H1 (cell line): ENCODE measurements around the gene SLC25A6. TPM values are rescaled to one million over a fixed set of nuclear protein-coding genes. Genes with fewer than 3 reads are reported as not detected.

Experiments used
- CTCF ChIA-PET: fragments of 300-600 bp; sonication (Branson Sonifier 250); formaldehyde crosslinking; loops from one replicate; lab custom pipeline; 2021; ENCODE audit not compliant: partially characterized antibody; lab: Charles Lee
- POLR2A ChIA-PET: fragments of 300-600 bp; sonication (Branson Sonifier 250); formaldehyde crosslinking; loops from one replicate; lab custom pipeline; 2021; ENCODE audit warnings: inconsistent platforms; ENCODE audit not compliant: partially characterized antibody; lab: Charles Lee
- DNase-seq, 2 experiments: peaks; one replicate each; pipeline versions ENCODE4 v3.0.0 to v3.0.0-alpha.2; 2010 to 2022; ENCODE audit warnings: low spot score in 2 of 2, low read depth in 1 of 2, mixed read lengths in 1 of 2
- FAIRE-seq: peaks from 2 replicates; lab custom pipeline; 2011; peaks lifted over from hg19 to GRCh38; lab: Jason Lieb, UNC
- H2AFZ ChIP-seq: 2 replicates; pipeline ENCODE4 v1.8.1; 2012; ENCODE audit warnings: low read length, inconsistent platforms
- H2AK5ac ChIP-seq: 2 replicates; pipeline ENCODE4 v1.6.1; 2013; ENCODE audit warnings: low read depth, low read length
- H2BK120ac ChIP-seq: replicated peaks from 2 replicates; pipeline ENCODE3; 2013; ENCODE audit warnings: low read depth, low read length, inconsistent platforms
- H2BK12ac ChIP-seq: 2 replicates; pipeline ENCODE4 v1.6.1; 2013; ENCODE audit warnings: low read depth, low read length
- H2BK15ac ChIP-seq: 2 replicates; pipeline ENCODE4 v1.6.1; 2013; ENCODE audit warnings: low read length
- H2BK20ac ChIP-seq: 2 replicates; pipeline ENCODE4 v1.6.1; 2013; ENCODE audit warnings: low read length
- H2BK5ac ChIP-seq: 2 replicates; pipeline ENCODE4 v1.6.1; 2013; ENCODE audit warnings: low read depth, low read length
- H3K14ac ChIP-seq: 2 replicates; pipeline ENCODE4 v1.6.1; 2013; ENCODE audit warnings: inconsistent platforms; ENCODE audit not compliant: insufficient read length
- H3K18ac ChIP-seq: 2 replicates; pipeline ENCODE4 v1.6.1; 2013; ENCODE audit warnings: low read length; ENCODE audit errors: extremely low read depth
- H3K23ac ChIP-seq: 2 replicates; pipeline ENCODE4 v1.6.1; 2013; ENCODE audit warnings: inconsistent platforms; ENCODE audit not compliant: insufficient read length
- H3K23me2 ChIP-seq: 2 replicates; pipeline ENCODE4 v1.6.1; 2013; ENCODE audit warnings: low read depth, low read length
- H3K27ac ChIP-seq: 2 replicates; pipeline ENCODE4 v1.6.1; 2011; ENCODE audit warnings: low read depth, low read length, inconsistent platforms
- H3K27me3 ChIP-seq, 4 experiments: replicated peaks in 1 of 4; 1 replicate in 1 of 4; 2 replicates in 3 of 4; pipeline versions ENCODE4 v1.6.1 to v1.8.1; 2011 to 2013; ENCODE audit warnings: low read length in 3 of 4, mild to moderate bottlenecking in 3 of 4, inconsistent platforms in 2 of 4, mixed read lengths in 2 of 4, moderate library complexity in 1 of 4; ENCODE audit not compliant: control insufficient read depth in 3 of 4, insufficient read depth in 3 of 4; ENCODE audit errors: extremely low read depth in 1 of 4
- H3K36me3 ChIP-seq, 4 experiments: 2 replicates each; pipeline versions ENCODE4 v1.6.1 to v1.8.1; 2011 to 2013; ENCODE audit warnings: mild to moderate bottlenecking in 4 of 4, low read length in 3 of 4, moderate library complexity in 2 of 4, control low read depth in 1 of 4, inconsistent platforms in 1 of 4; ENCODE audit not compliant: insufficient read depth in 4 of 4, control insufficient read depth in 2 of 4
- H3K4ac ChIP-seq: replicated peaks from 2 replicates; pipeline ENCODE3; 2013; ENCODE audit warnings: low read length, low read depth, mixed read lengths, inconsistent platforms; ENCODE audit not compliant: insufficient read length
- H3K4me1 ChIP-seq, 4 experiments: replicated peaks in 1 of 4; 1 replicate in 1 of 4; 2 replicates in 3 of 4; pipeline versions ENCODE4 v1.6.1 to v1.8.1; 2011 to 2013; ENCODE audit warnings: low read length in 3 of 4, inconsistent platforms in 2 of 4, mixed read lengths in 1 of 4; ENCODE audit not compliant: insufficient read depth in 4 of 4, control insufficient read depth in 3 of 4
- H3K4me2 ChIP-seq, 2 experiments: 2 replicates each; pipeline versions ENCODE4 v1.6.1 to v1.8.1; 2011 to 2013; ENCODE audit warnings: low read depth in 2 of 2, low read length in 2 of 2, control low read depth in 1 of 2, inconsistent platforms in 1 of 2, mild to moderate bottlenecking in 1 of 2; ENCODE audit not compliant: insufficient read depth in 1 of 2
- H3K4me3 ChIP-seq, 4 experiments: fragments of 200-600, 300-600 bp in 1 of 4; sonication (generic), shearing (Covaris generic), sonication (Bioruptor Twin) in 1 of 4; 2 replicates each; pipeline versions ENCODE4 v1.5.1 to v1.8.1; 2011 to 2016; ENCODE audit warnings: low read length in 4 of 4, low read depth in 3 of 4, control low read depth in 2 of 4, inconsistent platforms in 2 of 4, mild to moderate bottlenecking in 2 of 4, mixed read lengths in 1 of 4, moderate library complexity in 1 of 4; ENCODE audit not compliant: insufficient read depth in 2 of 4; ENCODE audit errors: extremely low read depth in 1 of 4
- H3K56ac ChIP-seq: replicated peaks from 2 replicates; pipeline ENCODE3; 2013; ENCODE audit warnings: low read depth, mild to moderate bottlenecking, mixed read lengths, low read length, inconsistent platforms; ENCODE audit not compliant: insufficient read length
- H3K79me1 ChIP-seq: 2 replicates; pipeline ENCODE4 v1.6.1; 2013; ENCODE audit warnings: low read depth, low read length, control low read depth
- H3K79me2 ChIP-seq, 2 experiments: 2 replicates each; pipeline versions ENCODE4 v1.6.1 to v1.8.1; 2012 to 2013; ENCODE audit warnings: low read length in 2 of 2, mild to moderate bottlenecking in 2 of 2, inconsistent platforms in 1 of 2; ENCODE audit not compliant: insufficient read depth in 2 of 2, control insufficient read depth in 1 of 2
- H3K9ac ChIP-seq, 4 experiments: replicated peaks in 1 of 4; 1 replicate in 1 of 4; 2 replicates in 3 of 4; pipeline versions ENCODE4 v1.6.1 to v1.8.1; 2011 to 2013; ENCODE audit warnings: low read depth in 3 of 4, low read length in 3 of 4, control low read depth in 2 of 4, mild to moderate bottlenecking in 2 of 4, moderate library complexity in 2 of 4, inconsistent platforms in 1 of 4; ENCODE audit errors: extremely low read depth in 1 of 4
- H3K9me3 ChIP-seq, 2 experiments: 2 replicates each; pipeline versions ENCODE4 v1.6.1 to v1.8.1; 2012 to 2013; ENCODE audit warnings: mild to moderate bottlenecking in 2 of 2, moderate library complexity in 2 of 2, control low read depth in 1 of 2, inconsistent platforms in 1 of 2, low read depth in 1 of 2, low read length in 1 of 2, mixed read lengths in 1 of 2; ENCODE audit not compliant: insufficient read depth in 2 of 2
- H4K20me1 ChIP-seq, 2 experiments: replicated peaks in 1 of 2; 2 replicates each; pipeline versions ENCODE3 to v1.8.1; 2011 to 2013; ENCODE audit warnings: inconsistent platforms in 2 of 2, low read length in 2 of 2, mild to moderate bottlenecking in 1 of 2; ENCODE audit not compliant: insufficient read depth in 2 of 2, control insufficient read depth in 1 of 2
- H4K5ac ChIP-seq: 2 replicates; pipeline ENCODE4 v1.6.1; 2013; ENCODE audit warnings: low read length, low read depth, mixed read lengths, inconsistent platforms; ENCODE audit not compliant: insufficient read length
- H4K8ac ChIP-seq: 2 replicates; pipeline ENCODE4 v1.8.0; 2013; ENCODE audit warnings: mild to moderate bottlenecking, moderate library complexity, low read length, inconsistent platforms; ENCODE audit not compliant: insufficient read depth; ENCODE audit errors: extremely low read depth
- H4K91ac ChIP-seq: replicated peaks from 2 replicates; pipeline ENCODE3; 2013; ENCODE audit warnings: low read length, mixed read lengths, inconsistent platforms; ENCODE audit not compliant: insufficient read length
- CHD1 ChIP-seq: IDR thresholded peaks from 2 replicates; pipeline ENCODE4 v1.6.1; 2012; ENCODE audit warnings: low read depth, low read length, improper control_type of control experiment
- CTCF ChIP-seq, 3 experiments: IDR thresholded peaks; 1 replicate in 2 of 3; 2 replicates in 1 of 3; pipeline versions ENCODE4 v1.5.1 to v1.6.1; 2011; ENCODE audit warnings: low read length in 3 of 3, mild to moderate bottlenecking in 3 of 3, inconsistent platforms in 2 of 3, low read depth in 1 of 3, moderate library complexity in 1 of 3; ENCODE audit not compliant: insufficient read depth in 1 of 3; ENCODE audit errors: control extremely low read depth in 1 of 3
- MAFK ChIP-seq: IDR thresholded peaks from 2 replicates; pipeline ENCODE4 v1.6.1; 2012; ENCODE audit warnings: low read depth, mild to moderate bottlenecking, improper control_type of control experiment, low read length
- NANOG ChIP-seq: IDR thresholded peaks from 2 replicates; pipeline ENCODE4 v1.6.1; 2011; ENCODE audit warnings: low read length, low read depth, mild to moderate bottlenecking, inconsistent platforms; ENCODE audit not compliant: insufficient read depth, poor library complexity, severe bottlenecking
- NRF1 ChIP-seq: IDR thresholded peaks from 2 replicates; pipeline ENCODE4 v1.6.1; 2011; ENCODE audit warnings: mild to moderate bottlenecking, low read depth, low read length, improper control_type of control experiment
- POU5F1 ChIP-seq: IDR thresholded peaks from 2 replicates; pipeline ENCODE4 v1.6.1; 2011; ENCODE audit warnings: low read depth, mild to moderate bottlenecking, low read length, moderate library complexity
- RFX5 ChIP-seq: IDR thresholded peaks from 2 replicates; pipeline ENCODE4 v1.6.1; 2011; ENCODE audit warnings: low read depth, low read length, improper control_type of control experiment, borderline replicate concordance
- WGBS, 2 experiments: shearing (Covaris generic) in 1 of 2; methylation state at CpG; one replicate each; pipeline versions ENCODE4 v1.1.6 to v1.1.7; 2013 to 2015; ENCODE audit warnings: low lambda C conversion rate in 2 of 2, mixed read lengths in 2 of 2, inconsistent platforms in 1 of 2, low coverage in 1 of 2, missing lambda C conversion rate in 1 of 2; ENCODE audit not compliant: insufficient replicate concordance in 2 of 2, insufficient coverage in 1 of 2, insufficient read length in 1 of 2; ENCODE audit errors: extremely low coverage in 1 of 2, missing lambda C conversion rate in 1 of 2; 5-methylcytosine and 5-hydroxymethylcytosine counted together
- polyA plus RNA-seq, 7 experiments: library from polyadenylated mRNA; depleted of rRNA in 3 of 7; stranded (reverse) in 5 of 7; unstranded in 2 of 7; fragments of >200 nt in 5 of 7; fragments of 200-250 nt in 2 of 7; gene quantifications; 1 replicate in 5 of 7; 2 replicates in 1 of 7; 4 replicates in 1 of 7; pipeline versions ENCODE4 v1.2.1 to v1.2.3, GENCODE V29; 2011 to 2013; ENCODE audit warnings: missing spikeins in 2 of 7, mixed read lengths in 2 of 7
- total RNA-seq: library from RNA; stranded (reverse); fragmentation: NEBNext Ultra II Directional; extraction: Animal tissue kit (Norgen Biotek cat#: 25700); gene quantifications from 2 replicates; pipeline ENCODE4 v1.2.1, GENCODE V29; 2021

The SLC25A6 gene
- total and polyA plus RNA-seq, 2 of the 8 experiments (the other 6 are each of a cell fraction or from before 2014, with no cell fraction given), result 487 to 1,220 TPM

- H3K14ac ChIP-seq, result no peak overlapping the region
- no peak for DNase-seq
- peaks cover 0 to 5% (median 2%) of the 10 kb centered on the region in 4 experiments; a peak in 4 of 7 replicates for H3K4me1 ChIP-seq
- FAIRE-seq, result no peak
- peaks cover 20 to 58% of the 10 kb centered on the region in 2 experiments for H3K79me2 ChIP-seq
- H2BK20ac ChIP-seq, result no peak overlapping the region
- peaks cover 14 to 38% of the 10 kb centered on the region in 2 experiments for H4K20me1 ChIP-seq
- peaks cover 14 to 38% (median 19%) of the 10 kb centered on the region in 4 experiments for H3K36me3 ChIP-seq
- H2BK15ac ChIP-seq, result no peak overlapping the region
- WGBS, 2 experiments, result 72% methylated on average over 12 of the region's 16 CpGs; no CpG with 5 or more reads in 1 of the 2 experiments
- no peak overlapping the region for H2AK5ac ChIP-seq
- no peak overlapping the region for H2BK5ac ChIP-seq
- ChIA-PET CTCF (no interaction called here), POLR2A (no interaction called here)
- H2BK120ac ChIP-seq, result no peak overlapping the region
- no peak for TF ChIP-seq CTCF (IDR thresholded peaks at IDR 0.05; ENCODE audit: control extremely low read depth in 1 of 3, insufficient read depth in 1 of 3, low read depth in 1 of 3, low read length in 3 of 3)
- no peak for TF ChIP-seq MAFK
- no peak for TF ChIP-seq NANOG
- no peak for TF ChIP-seq NRF1
- no peak for TF ChIP-seq CHD1
- no peak for TF ChIP-seq POU5F1
- no peak for TF ChIP-seq RFX5
- H2AFZ ChIP-seq, result no peak overlapping the region
- H3K4me2 ChIP-seq, result peak overlapping the region; percentile 65 to 71; a peak in 3 of 4 replicates
- H3K23ac ChIP-seq, result no peak overlapping the region
- H3K56ac ChIP-seq, result no peak overlapping the region
- H3K9me3 ChIP-seq, result no peaks in the 10 kb centered on the region
- no peak overlapping the region for H3K18ac ChIP-seq
- H4K5ac ChIP-seq, result no peak overlapping the region
- H3K27ac ChIP-seq, result no peak overlapping the region
- no peak overlapping the region for H2BK12ac ChIP-seq
- H3K79me1 ChIP-seq, result peaks cover 13% of the 10 kb centered on the region
- H4K8ac ChIP-seq, result no peak overlapping the region
- H3K27me3 ChIP-seq, result no peaks in the 10 kb centered on the region
- peaks cover 15% of the 10 kb centered on the region; the same call in 1 of the 2 replicates for H3K23me2 ChIP-seq
- H4K91ac ChIP-seq, result no peak overlapping the region
- no peak overlapping the region; a peak in 1 of 7 replicates for H3K9ac ChIP-seq
- H3K4ac ChIP-seq, result no peak overlapping the region
- peak overlapping the region in 1 of 4 experiments; percentile 98; a peak in 3 of 8 replicates for H3K4me3 ChIP-seq
Observed at GRCh38 chrX:1393871-1394615, 2.1 kb upstream of the SLC25A6 start.
